CD4-positive, alpha-beta T cell treated with Interleukin-17A for 1 hour (primary cell): ENCODE results near the gene PHTF1.

ENCODE experiments used
- DNase-seq: peaks from one replicate; pipeline ENCODE4 v3.0.0-alpha.2; 2020

PHTF1 gene

DNA sequence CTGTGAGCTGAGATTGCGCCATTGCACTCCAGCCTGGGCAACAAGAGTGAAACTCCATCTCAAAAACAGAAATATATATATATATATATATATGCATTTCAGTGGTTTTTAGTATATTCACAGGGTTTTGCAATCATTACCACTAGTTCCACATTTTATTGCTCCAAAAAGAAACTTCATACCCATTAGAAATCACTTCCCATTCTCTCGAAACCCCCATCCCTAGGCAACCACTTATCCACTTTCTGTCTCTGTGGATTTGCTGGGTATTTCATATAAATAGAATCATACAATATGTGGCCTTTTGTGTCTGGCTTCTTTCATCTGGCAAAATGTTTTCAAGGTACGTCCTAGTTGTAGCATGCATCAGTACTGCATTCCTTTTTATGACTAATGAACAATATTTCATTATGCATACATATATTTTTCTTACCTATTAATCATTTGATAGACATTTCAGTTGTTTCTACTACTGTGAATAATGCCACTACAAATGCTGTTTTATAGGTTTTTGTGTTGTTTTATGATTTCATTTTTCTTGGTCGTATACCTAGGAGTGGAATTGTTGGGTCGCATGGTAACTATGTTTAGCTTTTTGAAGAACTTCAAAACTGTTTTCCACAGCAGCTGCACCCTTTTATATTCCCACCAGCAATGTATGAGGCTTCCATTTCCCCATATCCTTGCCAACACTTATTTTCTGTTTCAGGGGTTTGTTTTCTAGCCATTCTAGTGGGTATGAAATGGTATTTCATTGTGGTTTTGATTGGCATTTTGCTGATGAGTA, 95.9 kb downstream of the PHTF1 start:
- no peak for DNase-seq

DNA sequence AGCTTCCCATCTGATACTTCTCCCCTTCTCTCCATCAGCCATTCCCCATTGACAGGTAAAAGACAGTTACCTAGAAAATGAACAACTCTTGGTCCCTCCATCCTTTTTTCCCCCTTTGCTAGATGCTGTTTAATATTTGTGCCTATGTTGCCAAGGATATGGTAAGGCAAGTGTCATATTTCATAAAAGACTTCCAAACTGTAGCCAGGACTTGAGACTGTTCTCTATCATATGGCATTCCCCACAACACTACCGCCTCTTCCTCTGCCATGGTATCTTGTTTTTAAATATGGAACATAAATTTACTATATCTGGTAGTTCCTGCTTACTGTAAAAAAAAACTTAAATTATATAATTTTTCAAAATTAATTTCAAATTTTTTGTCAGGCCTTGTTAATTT, 97.2 kb downstream of the PHTF1 start:
- no peak for DNase-seq

DNA sequence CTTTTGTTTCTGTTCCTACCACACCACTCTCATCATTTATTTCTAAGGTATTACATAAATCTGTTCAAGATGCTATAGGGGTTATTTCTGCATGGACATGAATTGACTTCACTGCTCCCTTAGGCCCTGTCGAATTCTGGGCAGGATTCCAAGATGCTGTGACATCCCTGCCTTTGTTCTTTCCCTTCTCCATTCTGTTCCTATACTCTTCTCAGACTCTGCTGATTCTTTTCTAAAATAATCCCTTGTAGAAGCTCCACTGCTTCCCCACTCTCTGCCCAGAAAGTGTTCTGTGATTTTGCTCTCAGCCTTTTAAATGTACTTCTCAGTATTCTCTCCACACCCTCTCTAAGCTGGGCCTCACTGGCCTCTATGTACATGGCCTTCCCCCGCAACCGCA, 99.2 kb downstream of the PHTF1 start:
- DNase-seq: no peak

DNA sequence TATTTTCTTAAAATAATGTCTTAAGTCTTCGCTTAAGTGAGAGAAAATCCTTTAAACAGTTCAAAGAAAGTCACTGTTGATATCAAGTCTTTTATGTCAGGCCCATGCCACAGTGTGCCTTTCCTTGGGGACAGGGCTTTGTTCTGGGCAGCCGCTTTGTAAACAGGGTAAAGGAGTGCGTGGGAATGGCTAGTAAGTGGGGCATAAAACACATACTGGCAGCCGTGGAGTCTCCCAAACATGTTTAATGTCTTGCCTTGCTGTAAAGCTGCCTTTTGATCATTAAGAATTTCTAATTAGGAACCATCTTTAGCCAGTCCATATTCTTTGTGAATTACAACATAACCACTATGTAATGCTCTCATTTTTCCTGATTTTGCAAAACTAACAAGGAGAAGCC, 99.7 kb downstream of the PHTF1 start:
- no peak for DNase-seq

DNA sequence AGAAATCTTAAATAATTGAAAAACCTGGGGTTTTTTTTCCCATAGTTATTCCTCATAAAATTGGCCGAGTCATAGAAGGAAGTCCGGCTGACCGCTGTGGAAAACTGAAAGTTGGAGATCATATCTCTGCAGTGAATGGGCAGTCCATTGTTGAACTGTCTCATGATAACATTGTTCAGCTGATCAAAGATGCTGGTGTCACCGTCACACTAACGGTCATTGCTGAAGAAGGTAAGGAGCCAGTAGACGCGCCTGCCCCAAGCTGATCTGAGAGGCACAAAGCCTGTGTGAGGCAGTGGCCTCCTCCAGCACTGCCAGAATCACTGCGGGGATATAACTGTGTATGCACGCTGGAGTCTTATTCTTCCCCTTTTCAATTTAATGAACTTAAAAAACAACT, 100.3 kb downstream of the PHTF1 start:
- no peak for DNase-seq

DNA sequence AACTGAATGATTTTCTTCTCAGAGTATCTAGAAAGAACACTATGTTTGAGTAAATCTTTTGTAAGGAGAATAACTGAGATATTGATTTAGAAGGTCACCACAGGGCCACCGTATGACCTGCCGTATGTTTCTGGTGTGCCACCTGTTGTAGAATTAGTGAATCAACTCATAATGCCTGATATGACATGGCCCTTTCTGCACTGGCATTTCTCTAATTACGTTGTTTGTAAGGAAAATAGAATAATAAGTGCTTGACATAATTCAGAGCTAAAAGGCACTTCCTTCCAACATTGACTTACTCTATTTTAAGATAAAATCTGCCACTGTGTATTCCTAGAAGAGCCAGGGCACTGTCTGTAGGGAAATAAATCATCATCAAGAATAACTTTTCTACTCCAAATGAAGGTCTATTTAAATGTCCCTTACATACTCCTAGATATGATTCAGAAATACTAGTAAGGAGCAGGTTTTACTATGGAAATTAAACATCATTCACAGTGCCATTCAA, 101.7 kb downstream of the PHTF1 start:
- DNase-seq: no peak

GRCh38 chr1:113657126-113657525, 102.2 kb downstream of the PHTF1 start:
- DNase-seq: no peak

- DNase-seq: no peak
Observed at GRCh38 chr1:113654883-113655282, 104.4 kb downstream of the PHTF1 start.

DNA sequence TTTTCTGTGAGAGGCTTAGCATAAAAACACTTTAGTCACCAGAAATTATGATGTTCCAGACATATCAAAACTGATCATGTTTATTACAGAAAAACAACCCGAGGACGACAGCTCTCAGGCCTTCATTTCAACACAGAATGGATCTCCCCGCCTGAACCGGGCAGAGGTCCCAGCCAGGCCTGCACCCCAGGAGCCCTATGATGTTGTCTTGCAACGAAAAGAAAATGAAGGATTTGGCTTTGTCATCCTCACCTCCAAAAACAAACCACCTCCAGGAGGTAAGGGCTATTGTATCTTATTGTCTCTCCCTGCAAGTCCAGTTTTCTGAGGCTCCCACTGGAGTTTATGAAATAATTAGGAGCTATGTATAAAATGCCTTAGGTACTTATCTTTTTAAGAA, 105.5 kb downstream of the PHTF1 start:
- DNase-seq: no peak

- DNase-seq: no peak
Observed at GRCh38 chr1:113652771-113653170, 106.5 kb downstream of the PHTF1 start.

DNA sequence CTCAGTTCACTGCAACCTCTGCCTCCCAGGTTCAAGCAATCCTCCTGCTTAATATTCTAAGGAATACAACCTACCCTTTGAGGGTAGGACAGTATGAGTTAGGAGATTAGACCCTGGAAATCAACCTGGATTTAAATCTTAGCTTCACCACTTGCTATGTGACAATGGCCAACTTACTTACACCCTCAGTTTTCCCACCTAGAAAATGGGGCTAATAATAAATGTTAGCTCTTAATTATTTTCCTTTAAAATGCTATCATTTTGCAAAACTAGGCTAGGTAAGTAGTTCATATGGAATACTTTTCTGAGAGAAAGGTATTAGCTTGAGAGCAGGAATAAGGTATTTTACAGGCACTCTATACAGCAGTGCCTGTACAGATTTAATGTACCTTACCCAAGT, 110.8 kb downstream of the PHTF1 start:
- no peak for DNase-seq

GRCh38 chr1:113647164-113647563, 112.1 kb downstream of the PHTF1 start:
- DNase-seq: no peak
